ENCODE results near the gene RASA4.
"Not testable (repeated sequence)": the region's sequence is repeated elsewhere in the genome, so short reads cannot be mapped to it uniquely, and the experiment has no call there.

The RASA4 gene

GRCh38 chr7:102604431-102605145 is 12.0 kb downstream of the RASA4 start:
- DNase-seq = not testable (repeated sequence)

- DNase-seq = not testable (repeated sequence)
Measured at GRCh38 chr7:102602317-102602716, 14.2 kb downstream of the RASA4 start.

- DNase-seq = not testable (repeated sequence)
Measured at GRCh38 chr7:102599699-102600098, 16.9 kb downstream of the RASA4 start.

- DNase-seq = not testable (repeated sequence)
Measured at GRCh38 chr7:102596036-102596435, 20.5 kb downstream of the RASA4 start.

GRCh38 chr7:102593637-102594334 is 22.8 kb downstream of the RASA4 start:
- not testable (repeated sequence) for DNase-seq

GRCh38 chr7:102592477-102593019 is 24.0 kb downstream of the RASA4 start:
- not testable (repeated sequence) for DNase-seq

GRCh38 chr7:102589857-102590256 is 26.7 kb downstream of the RASA4 start:
- DNase-seq = not testable (repeated sequence)

- not testable (repeated sequence) for DNase-seq
Measured at GRCh38 chr7:102583495-102583894, 33.1 kb downstream of the RASA4 start.

- not testable (repeated sequence) for DNase-seq
Measured at GRCh38 chr7:102581722-102582121, 34.8 kb downstream of the RASA4 start.

- not testable (repeated sequence) for DNase-seq
Measured at GRCh38 chr7:102578486-102578885, 38.1 kb downstream of the RASA4 start.

- DNase-seq = not testable (repeated sequence)
Measured at GRCh38 chr7:102577315-102578240, 39.0 kb downstream of the RASA4 start.

- DNase-seq = not testable (repeated sequence)
Measured at GRCh38 chr7:102576363-102576762, 40.2 kb downstream of the RASA4 start.

GRCh38 chr7:102574607-102575006 is 41.9 kb downstream of the RASA4 start:
- not testable (repeated sequence) for DNase-seq

- not testable (repeated sequence) for DNase-seq
Measured at GRCh38 chr7:102572261-102573239, 44.0 kb downstream of the RASA4 start, which contains the start of gene POLR2J3. Gene POLR2J3 (minus strand): TSS chr7:102572583. CDS start chr7:102572521, 62 bp downstream.

- not testable (repeated sequence) for DNase-seq
Measured at GRCh38 chr7:102568620-102569019, 47.9 kb downstream of the RASA4 start.

GRCh38 chr7:102550808-102551422 is 65.6 kb downstream of the RASA4 start, which contains the start of gene SPDYE2:
Gene SPDYE2 (plus strand): TSS chr7:102551226. CDS start chr7:102553256, 2,030 bp downstream.
- DNase-seq = not testable (repeated sequence)

- not testable (repeated sequence) for DNase-seq
Measured at GRCh38 chr7:102546353-102546752, 70.2 kb downstream of the RASA4 start.

GRCh38 chr7:102545288-102545687 is 71.3 kb downstream of the RASA4 start:
- not testable (repeated sequence) for DNase-seq

GRCh38 chr7:102544372-102544771 is 72.2 kb downstream of the RASA4 start:
- DNase-seq = not testable (repeated sequence)

GRCh38 chr7:102543596-102543995 is 73.0 kb downstream of the RASA4 start, which contains the start of gene UPK3BL2:
Gene UPK3BL2 (minus strand): TSS chr7:102543696. CDS start chr7:102543636, 60 bp downstream.
- DNase-seq = not testable (repeated sequence)
